A673 (cell line): ENCODE measurements around the gene KRTAP4-2. TPM values are rescaled to one million over a fixed set of nuclear protein-coding genes. Genes with fewer than 3 reads are reported as not detected.

ENCODE experiments used
- BruUV-seq: library from RNA; stranded (reverse); fragments of 400-500 nt; replicated peaks from 2 replicates; lab custom pipeline; 2021; lab: Mats Ljungman, UMichigan
- CTCF ChIA-PET: fragments of 300-600 bp; sonication (Branson Sonifier 250); formaldehyde crosslinking; loops from one replicate; lab custom pipeline; 2022; ENCODE audit warnings: antibody characterized with exemption; lab: Charles Lee
- POLR2A ChIA-PET: fragments of 300-600 bp; sonication (Branson Sonifier 250); formaldehyde crosslinking; loops from one replicate; lab custom pipeline; 2022; ENCODE audit warnings: antibody characterized with exemption; ENCODE audit not compliant: low non-redundant PET; lab: Charles Lee
- DNase-seq: peaks from one replicate; pipeline ENCODE4 v3.0.0-alpha.2; 2015; ENCODE audit warnings: low spot score
- H3K27ac ChIP-seq: fragments of 200-600 bp; sonication (generic); 2 replicates; pipeline ENCODE4 v1.5.1; 2016; ENCODE audit warnings: mixed run types, low read depth, mild to moderate bottlenecking, mixed read lengths, antibody characterized with exemption, low read length; ENCODE audit not compliant: poor library complexity, severe bottlenecking
- H3K27me3 ChIP-seq: fragments of 200-600 bp; sonication (generic); replicated peaks from 2 replicates; pipeline ENCODE4 v1.6.1; 2017; ENCODE audit warnings: mixed run types, low read depth, mild to moderate bottlenecking, mixed read lengths, antibody characterized with exemption, low read length; ENCODE audit not compliant: insufficient read depth, poor library complexity
- H3K36me3 ChIP-seq: fragments of 200-600 bp; sonication (generic); 2 replicates; pipeline ENCODE4 v1.6.1; 2016; ENCODE audit warnings: mixed run types, mild to moderate bottlenecking, mixed read lengths, antibody characterized with exemption, low read length; ENCODE audit not compliant: insufficient read depth, poor library complexity, severe bottlenecking
- H3K4me1 ChIP-seq: fragments of 200-600 bp; sonication (generic); 2 replicates; pipeline ENCODE4 v1.6.1; 2017; ENCODE audit warnings: mixed run types, mild to moderate bottlenecking, mixed read lengths, antibody characterized with exemption, low read length; ENCODE audit not compliant: insufficient read depth, poor library complexity, severe bottlenecking
- H3K4me3 ChIP-seq: fragments of 200-600 bp; sonication (generic); 2 replicates; pipeline ENCODE4 v1.5.1; 2016; ENCODE audit warnings: low read depth, mixed run types, mild to moderate bottlenecking, mixed read lengths, low read length; ENCODE audit not compliant: poor library complexity, severe bottlenecking
- H3K9me3 ChIP-seq: fragments of 200-600 bp; sonication (generic); 2 replicates; pipeline ENCODE4 v1.6.1; 2016; ENCODE audit warnings: mixed run types, low read depth, mild to moderate bottlenecking, mixed read lengths, antibody characterized with exemption, low read length; ENCODE audit not compliant: poor library complexity, severe bottlenecking
- EZH2 ChIP-seq: fragments of 200-600 bp; sonication (generic); IDR thresholded peaks from 2 replicates; pipeline ENCODE4 v1.6.1; 2017; ENCODE audit warnings: borderline replicate concordance, low read depth, mild to moderate bottlenecking, mixed read lengths, antibody characterized with exemption, low read length; ENCODE audit not compliant: poor library complexity, severe bottlenecking
- intact Hi-C: fragments of 100-400 bp; cut with micrococcal nuclease; formaldehyde crosslinking; loops from one replicate; pipeline ENCODE4 v1.10.0; 2022; ENCODE audit not compliant: unreplicated experiment
- total RNA-seq: library from RNA; stranded (reverse); gene quantifications from 2 replicates; pipeline ENCODE4 v1.2.3, GENCODE V29; 2021
- TF ChIP-seq, protein P1 (sequence below): fragments of 300-800, 200-600 bp; sonication (generic); conservative IDR thresholded peaks from 2 replicates; pipeline ENCODE4 v1.5.1; 2017; ENCODE audit warnings: low read depth, mild to moderate bottlenecking, antibody characterized with exemption, low read length, moderate library complexity, mixed read lengths

Gene KRTAP4-2
- total RNA-seq, 1 experiment from 2014 or later: not detected

DNA sequence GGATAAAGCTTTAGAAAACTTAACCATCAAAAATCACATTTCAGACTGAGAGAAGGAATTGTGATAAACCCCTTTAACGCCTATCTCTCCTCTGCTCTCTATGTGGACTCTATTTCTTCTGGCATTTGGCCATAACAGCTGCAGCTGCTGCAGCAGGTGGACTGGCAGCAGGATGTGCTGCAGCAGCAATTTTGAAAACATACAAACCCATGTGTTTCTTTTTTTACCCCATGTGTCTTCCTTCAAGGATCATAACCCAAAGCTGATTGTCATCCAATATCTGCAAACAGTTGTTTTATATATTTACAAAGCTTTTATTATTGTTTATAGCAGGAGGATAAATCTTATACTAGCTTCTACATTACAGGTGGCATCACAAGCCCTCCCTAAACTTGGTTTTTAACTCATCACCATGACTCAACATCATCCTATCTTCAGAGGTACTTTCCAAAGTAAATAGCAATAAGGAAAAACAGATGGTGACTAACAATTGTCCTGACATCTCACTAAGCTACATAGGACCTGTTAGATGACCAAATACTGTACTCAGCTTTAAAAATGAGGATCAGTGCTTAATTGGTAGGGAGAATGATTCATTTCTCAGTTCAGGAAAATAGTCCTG is 33.9 kb upstream of the KRTAP4-2 start:
- Histone ChIP-seq H3K4me1 (no peaks in the 10 kb centered on the region), H3K27me3 (no peaks in the 10 kb centered on the region), H3K36me3 (no peaks in the 10 kb centered on the region), H3K9me3 (no peaks in the 10 kb centered on the region), H3K27ac (no peak overlapping the region), H3K4me3 (no peak overlapping the region)
- no peak for DNase-seq
- POLR2A ChIA-PET: no interaction called here
- intact Hi-C loops: no loop called here
- TF ChIP-seq, protein P1, sequence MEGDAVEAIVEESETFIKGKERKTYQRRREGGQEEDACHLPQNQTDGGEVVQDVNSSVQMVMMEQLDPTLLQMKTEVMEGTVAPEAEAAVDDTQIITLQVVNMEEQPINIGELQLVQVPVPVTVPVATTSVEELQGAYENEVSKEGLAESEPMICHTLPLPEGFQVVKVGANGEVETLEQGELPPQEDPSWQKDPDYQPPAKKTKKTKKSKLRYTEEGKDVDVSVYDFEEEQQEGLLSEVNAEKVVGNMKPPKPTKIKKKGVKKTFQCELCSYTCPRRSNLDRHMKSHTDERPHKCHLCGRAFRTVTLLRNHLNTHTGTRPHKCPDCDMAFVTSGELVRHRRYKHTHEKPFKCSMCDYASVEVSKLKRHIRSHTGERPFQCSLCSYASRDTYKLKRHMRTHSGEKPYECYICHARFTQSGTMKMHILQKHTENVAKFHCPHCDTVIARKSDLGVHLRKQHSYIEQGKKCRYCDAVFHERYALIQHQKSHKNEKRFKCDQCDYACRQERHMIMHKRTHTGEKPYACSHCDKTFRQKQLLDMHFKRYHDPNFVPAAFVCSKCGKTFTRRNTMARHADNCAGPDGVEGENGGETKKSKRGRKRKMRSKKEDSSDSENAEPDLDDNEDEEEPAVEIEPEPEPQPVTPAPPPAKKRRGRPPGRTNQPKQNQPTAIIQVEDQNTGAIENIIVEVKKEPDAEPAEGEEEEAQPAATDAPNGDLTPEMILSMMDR: no peak
- no peak for TF ChIP-seq EZH2
- CTCF ChIA-PET: no interaction called here
- BruUV-seq: no TSS peak

DNA sequence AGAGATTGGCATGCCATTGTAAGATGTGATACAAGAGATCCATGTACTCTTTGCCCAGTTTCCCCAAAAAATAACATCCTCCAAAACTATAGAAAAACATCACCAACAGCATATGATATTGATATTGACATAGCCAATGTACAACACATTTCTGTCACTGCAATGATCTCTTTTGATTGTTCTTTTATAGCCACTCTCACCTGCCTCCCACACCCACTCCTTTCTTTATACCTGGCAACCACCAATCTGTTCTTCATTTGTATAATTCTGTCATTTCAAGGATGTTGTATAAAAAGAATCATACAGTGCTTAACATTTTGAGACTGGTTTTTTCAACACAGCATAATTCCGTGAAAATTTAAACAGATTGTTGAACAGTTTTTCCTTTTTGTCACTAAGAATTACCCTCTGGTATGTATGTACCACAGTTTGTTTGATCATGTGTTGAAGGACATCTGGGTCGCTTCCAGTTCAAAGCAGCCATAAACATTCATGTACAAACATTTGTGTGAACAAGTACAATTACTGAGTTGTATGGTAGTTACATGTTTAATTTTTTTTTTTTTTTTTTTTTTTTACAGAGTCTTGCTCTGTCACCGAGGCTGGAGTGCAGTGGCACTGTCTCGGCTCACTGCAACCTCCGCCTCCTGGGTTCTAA is 21.5 kb upstream of the KRTAP4-2 start:
- TF ChIP-seq, protein P1: no peak
- no peak for TF ChIP-seq EZH2
- Histone ChIP-seq H3K4me1 (no peaks in the 10 kb centered on the region), H3K27ac (no peak overlapping the region), H3K36me3 (no peaks in the 10 kb centered on the region), H3K27me3 (no peaks in the 10 kb centered on the region), H3K4me3 (no peak overlapping the region), H3K9me3 (no peaks in the 10 kb centered on the region)
- BruUV-seq: no TSS peak
- POLR2A ChIA-PET: no interaction called here
- DNase-seq: no peak
- intact Hi-C loops: no loop called here
- CTCF ChIA-PET: no interaction called here

DNA sequence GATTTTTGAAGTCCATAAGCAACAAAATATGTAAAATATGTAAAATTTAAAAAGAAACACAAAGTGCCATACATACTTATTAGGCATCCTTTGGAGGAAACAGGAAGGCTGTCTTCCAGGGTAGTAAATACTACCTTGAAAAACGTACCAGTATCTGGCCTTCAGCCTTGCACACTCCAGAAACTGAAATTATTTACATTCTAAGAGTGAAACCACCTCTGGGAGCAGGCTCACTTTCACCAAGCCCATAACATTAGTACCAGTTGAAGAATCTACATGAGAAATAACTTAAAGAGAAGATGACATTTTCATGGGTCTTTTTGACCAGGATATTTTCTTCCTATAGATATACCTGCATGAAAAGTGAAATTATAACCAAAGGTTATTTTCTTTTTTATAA is 18.0 kb upstream of the KRTAP4-2 start:
- H3K27ac ChIP-seq: no peak overlapping the region
- ChIA-PET CTCF (no interaction called here), POLR2A (no interaction called here)
- H3K36me3 ChIP-seq: no peaks in the 10 kb centered on the region
- no peak for TF ChIP-seq EZH2
- TF ChIP-seq, protein P1: no peak
- no peak for DNase-seq
- BruUV-seq: no TSS peak
- no peaks in the 10 kb centered on the region for H3K27me3 ChIP-seq
- H3K4me3 ChIP-seq: no peak overlapping the region
- H3K9me3 ChIP-seq: no peaks in the 10 kb centered on the region
- H3K4me1 ChIP-seq: no peaks in the 10 kb centered on the region
- intact Hi-C loops: no loop called here
